Transverse colon (tissue), 4 donors: ENCODE measurements around the gene DARS1. TPM values are rescaled to one million over a fixed set of nuclear protein-coding genes. Genes with fewer than 3 reads are reported as not detected.

Experiments used
- DNase-seq: peaks from one replicate; pipeline ENCODE4 v3.0.0-alpha.2; 2019
- H3K27ac ChIP-seq, 4 donors: fragments of 200-600 bp; sonication (generic); 2 replicates each; pipeline ENCODE4 v1.5.1; 2016 to 2018; ENCODE audit warnings: inconsistent platforms in 4 of 4
- H3K27me3 ChIP-seq: fragments of 200-600 bp; sonication (generic); 2 replicates; pipeline ENCODE4 v1.5.1; 2017; ENCODE audit warnings: inconsistent platforms
- H3K36me3 ChIP-seq, 4 donors: fragments of 200-600 bp; sonication (generic); 2 replicates each; pipeline ENCODE4 v1.5.1; 2017 to 2019; ENCODE audit warnings: inconsistent platforms in 4 of 4
- H3K4me1 ChIP-seq, 4 donors: fragments of 200-600 bp; sonication (generic); 2 replicates each; pipeline ENCODE4 v1.5.1; 2017 to 2020; ENCODE audit warnings: inconsistent platforms in 4 of 4
- H3K4me3 ChIP-seq, 4 donors: fragments of 200-600 bp; sonication (generic); 1 replicate in 1 of 4; 2 replicates in 3 of 4; pipeline versions ENCODE4 v1.5.1 to v1.6.1; 2017 to 2019; ENCODE audit warnings: inconsistent platforms in 4 of 4
- H3K9me3 ChIP-seq, 2 donors: fragments of 200-600 bp; sonication (generic); 2 replicates each; pipeline ENCODE4 v1.5.1; 2017 to 2019; ENCODE audit warnings: inconsistent platforms in 2 of 2
- EP300 ChIP-seq: sonication (generic); formaldehyde crosslinking; IDR thresholded peaks from one replicate; pipeline ENCODE4 v1.6.1; 2017; ENCODE audit warnings: antibody characterized with exemption, low read depth
- POLR2A ChIP-seq: fragments of 450-650 bp; IDR thresholded peaks from one replicate; pipeline ENCODE4 v1.6.1; 2016; ENCODE audit warnings: antibody characterized with exemption, mild to moderate bottlenecking, moderate library complexity
- POLR2AphosphoS5 ChIP-seq, 3 donors: sonication (generic); formaldehyde crosslinking; IDR thresholded peaks; one replicate each; pipeline ENCODE4 v1.6.1; 2016; ENCODE audit warnings: antibody characterized with exemption in 3 of 3
- WGBS, 2 donors: methylation state at CpG; one replicate each; pipeline ENCODE4 v1.1.5; 2018; ENCODE audit warnings: low coverage in 1 of 2; 5-methylcytosine and 5-hydroxymethylcytosine counted together
- in situ Hi-C, 4 donors: fragments of 200-750 bp; cut with MboI; loops; one replicate each; pipeline versions ENCODE4 v1.15.0 to v1.15.1; 2017; ENCODE audit warnings: low sequenced_read_pairs in 3 of 4, low pct_ligation_motif_present in 1 of 4, low pct_unique_long_range_greater_than_20kb in 1 of 4
- intact Hi-C: fragments of 100-400 bp; cut with DNase I; formaldehyde crosslinking; loops from one replicate; pipeline ENCODE4 v1.15.1; 2023; ENCODE audit warnings: low total_unique reads
- total RNA-seq, 4 donors: library from RNA; depleted of rRNA; stranded (reverse); fragments of >200 nt; gene quantifications; one replicate each; pipeline ENCODE4 v1.1.0, GENCODE V29; 2016
- TF ChIP-seq, protein P1 (sequence below), 5 experiments: fragments of 200-600 bp in 3 of 5; fragments of 450-650 bp in 2 of 5; sonication (generic) in 3 of 5; IDR thresholded peaks; 1 replicate in 2 of 5; 2 replicates in 3 of 5; pipeline ENCODE4 v1.5.1; 2016 to 2017; ENCODE audit warnings: antibody characterized with exemption in 5 of 5, inconsistent platforms in 3 of 5, mild to moderate bottlenecking in 2 of 5, moderate library complexity in 1 of 5

Gene DARS1
- total RNA-seq, 4 donors from 2014 or later: 20.5 to 42.3 (median 37.4) TPM

DNA sequence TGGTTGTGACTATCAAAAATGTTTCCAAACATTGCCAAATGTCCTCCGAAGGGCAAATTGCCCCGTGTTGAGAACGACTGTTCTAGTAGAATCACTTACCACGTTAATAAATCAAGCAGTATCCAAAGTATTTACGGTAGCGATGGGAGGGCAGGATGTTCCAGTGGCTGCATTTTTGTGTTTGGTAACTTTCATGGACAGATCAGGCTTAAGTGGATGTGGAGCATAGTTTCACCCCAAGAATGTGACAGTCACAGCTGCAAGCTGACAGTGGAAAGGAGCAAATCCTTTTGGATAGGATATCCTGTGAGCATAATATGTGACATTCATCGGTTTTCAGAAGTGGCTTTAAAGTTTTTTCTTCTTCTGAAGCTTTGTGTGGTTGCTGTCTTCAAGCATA is 46.3 kb upstream of the DARS1 start:
- Histone ChIP-seq H3K36me3 (no peaks in the 10 kb centered on the region), H3K27ac (no peak overlapping the region), H3K9me3 (no peaks in the 10 kb centered on the region), H3K4me3 (no peak overlapping the region), H3K4me1 (no peaks in the 10 kb centered on the region), H3K27me3 (no peaks in the 10 kb centered on the region)
- intact Hi-C loops (no loop called here), in situ Hi-C loops (no loop called here)
- no peak for DNase-seq
- no peak for TF ChIP-seq EP300
- TF ChIP-seq POLR2AphosphoS5 (IDR thresholded peaks at IDR 0.05): no peak
- TF ChIP-seq POLR2A: no peak
- TF ChIP-seq, protein P1, sequence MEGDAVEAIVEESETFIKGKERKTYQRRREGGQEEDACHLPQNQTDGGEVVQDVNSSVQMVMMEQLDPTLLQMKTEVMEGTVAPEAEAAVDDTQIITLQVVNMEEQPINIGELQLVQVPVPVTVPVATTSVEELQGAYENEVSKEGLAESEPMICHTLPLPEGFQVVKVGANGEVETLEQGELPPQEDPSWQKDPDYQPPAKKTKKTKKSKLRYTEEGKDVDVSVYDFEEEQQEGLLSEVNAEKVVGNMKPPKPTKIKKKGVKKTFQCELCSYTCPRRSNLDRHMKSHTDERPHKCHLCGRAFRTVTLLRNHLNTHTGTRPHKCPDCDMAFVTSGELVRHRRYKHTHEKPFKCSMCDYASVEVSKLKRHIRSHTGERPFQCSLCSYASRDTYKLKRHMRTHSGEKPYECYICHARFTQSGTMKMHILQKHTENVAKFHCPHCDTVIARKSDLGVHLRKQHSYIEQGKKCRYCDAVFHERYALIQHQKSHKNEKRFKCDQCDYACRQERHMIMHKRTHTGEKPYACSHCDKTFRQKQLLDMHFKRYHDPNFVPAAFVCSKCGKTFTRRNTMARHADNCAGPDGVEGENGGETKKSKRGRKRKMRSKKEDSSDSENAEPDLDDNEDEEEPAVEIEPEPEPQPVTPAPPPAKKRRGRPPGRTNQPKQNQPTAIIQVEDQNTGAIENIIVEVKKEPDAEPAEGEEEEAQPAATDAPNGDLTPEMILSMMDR (IDR thresholded peaks at IDR 0.05): no peak
- 68 to 71% methylated on average over 4 to 7 of the region's 7 CpGs for WGBS, 2 donors

DNA sequence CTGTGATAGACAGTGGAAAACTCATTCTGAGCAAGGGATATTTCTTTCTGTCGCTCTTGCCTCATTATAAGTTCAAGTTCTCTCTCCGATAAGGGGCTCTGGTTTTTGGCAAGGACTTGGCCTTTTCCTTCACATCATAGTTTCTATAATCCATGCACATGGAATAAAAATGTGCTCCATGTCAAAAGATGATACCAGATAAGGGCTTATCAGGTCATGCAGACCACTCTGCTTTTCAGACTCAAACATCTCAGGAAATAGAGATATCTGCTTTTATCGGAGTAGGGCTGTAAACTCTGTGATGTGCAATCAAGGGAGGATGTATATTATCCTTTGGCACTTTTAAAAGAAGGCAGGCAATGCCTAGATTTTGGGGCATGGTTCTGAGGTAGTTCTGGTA is 45.0 kb upstream of the DARS1 start:
- Histone ChIP-seq H3K36me3 (no peaks in the 10 kb centered on the region), H3K4me1 (peaks cover 0 to 5% (median 2%) of the 10 kb centered on the region in 4 donors), H3K4me3 (no peak overlapping the region), H3K27me3 (no peaks in the 10 kb centered on the region), H3K9me3 (no peaks in the 10 kb centered on the region), H3K27ac (no peak overlapping the region)
- no peak for DNase-seq
- WGBS, 2 donors: 66 to 100% methylated on average over 2 to 3 of the region's 3 CpGs
- TF ChIP-seq POLR2AphosphoS5 (IDR thresholded peaks at IDR 0.05): no peak
- TF ChIP-seq, protein P1 (IDR thresholded peaks at IDR 0.05): no peak
- TF ChIP-seq EP300: no peak
- TF ChIP-seq POLR2A: no peak
- in situ Hi-C loops: no loop called here
- intact Hi-C loops: no loop called here

DNA sequence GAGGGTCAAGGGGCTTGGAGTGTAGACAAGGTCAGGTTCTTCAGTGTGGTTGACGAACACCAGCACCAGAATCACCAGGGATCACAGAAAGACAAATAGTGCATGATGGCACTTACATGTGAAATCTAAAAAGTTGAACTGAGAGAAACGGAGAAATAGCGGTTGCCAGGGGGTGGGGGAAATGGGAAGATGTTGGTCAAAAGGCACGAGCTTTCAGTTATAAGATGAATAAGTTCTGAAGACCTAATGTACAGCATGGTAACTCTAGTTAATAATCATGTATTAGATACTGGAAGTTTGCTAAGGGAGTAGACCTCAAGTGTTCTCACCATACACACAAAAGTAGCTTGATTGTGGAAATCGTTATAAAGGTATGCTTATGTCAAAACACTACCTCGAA is 43.7 kb upstream of the DARS1 start:
- no peaks in the 10 kb centered on the region for H3K36me3 ChIP-seq
- TF ChIP-seq EP300 (no peak), POLR2AphosphoS5 (IDR thresholded peaks at IDR 0.05) (no peak), POLR2A (no peak)
- TF ChIP-seq, protein P1 (IDR thresholded peaks at IDR 0.05): no peak
- H3K4me3 ChIP-seq: no peak overlapping the region
- no peak overlapping the region for H3K27ac ChIP-seq
- in situ Hi-C loops: no loop called here
- intact Hi-C loops: no loop called here
- no peaks in the 10 kb centered on the region for H3K9me3 ChIP-seq
- H3K27me3 ChIP-seq: no peaks in the 10 kb centered on the region
- peaks cover 0 to 7% (median 3%) of the 10 kb centered on the region in 4 donors for H3K4me1 ChIP-seq
- no peak for DNase-seq
- WGBS, 2 donors: 80 to 89% methylated on average over 2 to 6 of the region's 6 CpGs

DNA sequence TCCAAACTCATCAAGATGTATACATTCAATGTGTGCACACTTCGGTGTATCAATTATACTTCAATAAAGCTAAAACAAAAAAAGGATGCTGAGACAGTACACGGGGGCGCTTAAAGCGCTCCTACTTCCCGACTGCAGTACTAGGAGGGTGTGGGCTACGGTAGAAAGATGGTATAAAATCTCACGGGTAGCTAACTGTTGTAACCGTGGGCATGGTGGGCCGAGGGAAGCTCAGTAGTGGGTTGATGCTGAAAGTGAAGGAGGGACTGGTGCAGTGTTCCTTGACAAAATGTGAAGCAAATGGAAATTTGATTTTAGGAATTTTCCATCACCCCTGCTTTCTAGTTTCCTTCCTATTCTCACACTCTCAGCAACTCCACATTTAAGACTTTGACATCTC is 42.6 kb upstream of the DARS1 start:
- H3K4me1 ChIP-seq: peaks cover 0 to 7% (median 3%) of the 10 kb centered on the region in 4 donors
- no peak for TF ChIP-seq POLR2AphosphoS5 (IDR thresholded peaks at IDR 0.05)
- TF ChIP-seq POLR2A: no peak
- no peaks in the 10 kb centered on the region for H3K27me3 ChIP-seq
- no peaks in the 10 kb centered on the region for H3K9me3 ChIP-seq
- no peak overlapping the region for H3K27ac ChIP-seq
- H3K36me3 ChIP-seq: no peaks in the 10 kb centered on the region
- 95 to 96% methylated on average over 8 to 9 of the region's 9 CpGs for WGBS, 2 donors
- no peak for DNase-seq
- intact Hi-C loops: no loop called here
- no peak overlapping the region for H3K4me3 ChIP-seq
- in situ Hi-C loops: no loop called here

DNA sequence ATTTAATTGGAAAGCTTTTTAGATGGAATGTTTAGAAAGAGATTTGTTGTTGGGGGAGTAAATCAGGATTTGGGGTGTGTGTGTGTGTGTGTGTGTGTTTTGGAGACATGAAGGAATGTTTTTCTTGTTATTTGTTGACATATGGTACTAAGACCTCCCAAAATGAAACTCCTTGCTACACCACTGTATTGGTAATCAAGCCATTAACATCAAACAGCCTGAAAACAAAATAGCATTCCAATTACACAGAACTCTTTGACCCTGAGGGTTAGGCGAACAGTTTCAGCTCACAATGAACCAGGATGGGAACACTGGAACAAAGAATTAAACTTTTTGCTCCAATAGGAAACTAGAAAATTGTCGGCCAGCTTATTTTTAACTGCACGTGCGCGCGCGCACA is 41.7 kb upstream of the DARS1 start:
- Histone ChIP-seq H3K36me3 (no peaks in the 10 kb centered on the region), H3K4me1 (peaks cover 0 to 7% (median 3%) of the 10 kb centered on the region in 4 donors), H3K9me3 (no peaks in the 10 kb centered on the region), H3K27me3 (no peaks in the 10 kb centered on the region), H3K4me3 (no peak overlapping the region), H3K27ac (no peak overlapping the region)
- WGBS, 2 donors: 89 to 97% methylated on average over 7 of the region's 7 CpGs
- intact Hi-C loops: no loop called here
- TF ChIP-seq, protein P1 (IDR thresholded peaks at IDR 0.05): no peak
- TF ChIP-seq POLR2A: no peak
- no peak for TF ChIP-seq EP300
- no peak for TF ChIP-seq POLR2AphosphoS5 (IDR thresholded peaks at IDR 0.05)
- in situ Hi-C loops: no loop called here
- no peak for DNase-seq
